HCT116 (cell line): Measurements from ENCODE around the gene KLHL15. TPM values are rescaled to one million over a fixed set of nuclear protein-coding genes. Genes with fewer than 3 reads are reported as not detected.

ENCODE experiments used
- ATAC-seq: fragments of 200-7000 bp; cut with Tn5 transposase; 2 replicates; pipeline ENCODE4 v1.9.1; 2020; ENCODE audit warnings: mild to moderate bottlenecking, moderate library complexity
- BruUV-seq: library from RNA; stranded (reverse); fragments of 400-500 nt; replicated peaks from 2 replicates; lab custom pipeline; 2021; lab: Mats Ljungman, UMichigan
- CTCF ChIA-PET: fragments of 300-600 bp; sonication (Branson Sonifier 250); formaldehyde crosslinking; loops from one replicate; lab custom pipeline; 2021; ENCODE audit warnings: antibody characterized with exemption; lab: Charles Lee
- POLR2A ChIA-PET: fragments of 300-600, 350-600 bp; sonication (Branson Sonifier 250); formaldehyde crosslinking; loops from one replicate; lab custom pipeline; 2021; ENCODE audit warnings: antibody characterized with exemption; lab: Charles Lee
- RAD21 ChIA-PET, 2 experiments: fragments of 300-600 bp; sonication (Branson Sonifier 250); formaldehyde crosslinking; loops; one replicate each; lab custom pipeline; 2023; ENCODE audit warnings: low total read pairs in 2 of 2; ENCODE audit not compliant: uncharacterized antibody in 2 of 2, unreplicated experiment in 2 of 2, low non-redundant PET in 1 of 2; lab: Charles Lee
- DNase-seq: peaks from one replicate; pipeline ENCODE4 v3.0.0-alpha.2; 2010; ENCODE audit warnings: low read depth, low spot score
- H2AFZ ChIP-seq: fragments of 200-600 bp; shearing (Covaris generic), sonication (generic); 2 replicates; pipeline ENCODE4 v1.6.1; 2017; ENCODE audit warnings: low read depth, mixed run types, mixed read lengths, antibody characterized with exemption, low read length; ENCODE audit not compliant: poor library complexity, severe bottlenecking
- H3K27ac ChIP-seq: 2 replicates; pipeline ENCODE4 v1.5.1; 2012; ENCODE audit warnings: low read depth, low read length
- H3K27me3 ChIP-seq: fragments of 200-600 bp; sonication (generic); 2 replicates; pipeline ENCODE4 v1.6.1; 2016; ENCODE audit warnings: mixed run types, low read length, mixed read lengths; ENCODE audit not compliant: insufficient read depth
- H3K36me3 ChIP-seq, 2 experiments: fragments of 200-500 bp in 1 of 2; fragments of 200-600 bp in 1 of 2; sonication (Bioruptor generic) in 1 of 2; sonication (generic) in 1 of 2; 2 replicates each; pipeline versions ENCODE4 v1.5.1 to v1.6.1; 2014 to 2016; ENCODE audit warnings: low read length in 2 of 2, inconsistent platforms in 1 of 2, mixed read lengths in 1 of 2, mixed run types in 1 of 2; ENCODE audit not compliant: insufficient read depth in 2 of 2, control insufficient read depth in 1 of 2
- H3K4me1 ChIP-seq, 2 experiments: fragments of 200-600 bp in 1 of 2; sonication (generic) in 1 of 2; 2 replicates each; pipeline versions ENCODE4 v1.5.1 to v1.6.1; 2012 to 2017; ENCODE audit warnings: low read length in 2 of 2, inconsistent platforms in 1 of 2, mild to moderate bottlenecking in 1 of 2, mixed read lengths in 1 of 2, mixed run types in 1 of 2, moderate library complexity in 1 of 2; ENCODE audit not compliant: insufficient read depth in 2 of 2, control insufficient read depth in 1 of 2
- H3K4me2 ChIP-seq: fragments of 200-600 bp; sonication (generic); 2 replicates; pipeline ENCODE4 v1.6.1; 2017; ENCODE audit warnings: mixed run types, low read length, mixed read lengths
- H3K4me3 ChIP-seq, 2 experiments: fragments of 200-600 bp in 1 of 2; sonication (generic) in 1 of 2; replicated peaks in 1 of 2; 2 replicates each; pipeline ENCODE4 v1.5.1; 2011 to 2016; ENCODE audit warnings: low read length in 2 of 2, control low read depth in 1 of 2, low read depth in 1 of 2, mild to moderate bottlenecking in 1 of 2, mixed read lengths in 1 of 2, mixed run types in 1 of 2
- H3K79me2 ChIP-seq: fragments of 200-600 bp; sonication (generic); 2 replicates; pipeline ENCODE4 v1.6.1; 2017; ENCODE audit warnings: mild to moderate bottlenecking, mixed run types, low read length, moderate library complexity, mixed read lengths; ENCODE audit not compliant: insufficient read depth
- H3K9ac ChIP-seq: fragments of 200-600 bp; sonication (generic); 2 replicates; pipeline ENCODE4 v1.6.1; 2016; ENCODE audit warnings: low read length, mixed read lengths
- H3K9me2 ChIP-seq: fragments of 200-600 bp; sonication (generic), shearing (Covaris generic); 2 replicates; pipeline ENCODE4 v1.6.1; 2017; ENCODE audit warnings: mixed run types, mild to moderate bottlenecking, moderate library complexity; ENCODE audit not compliant: insufficient read depth
- H3K9me3 ChIP-seq, 2 experiments: fragments of 200-500 bp in 1 of 2; fragments of 200-600 bp in 1 of 2; sonication (Bioruptor generic) in 1 of 2; sonication (generic) in 1 of 2; 2 replicates each; pipeline ENCODE4 v1.6.1; 2014 to 2017; ENCODE audit warnings: low read length in 2 of 2, mixed read lengths in 2 of 2, inconsistent platforms in 1 of 2, low read depth in 1 of 2, mild to moderate bottlenecking in 1 of 2, mixed run types in 1 of 2, moderate library complexity in 1 of 2; ENCODE audit not compliant: control insufficient read depth in 1 of 2, insufficient read depth in 1 of 2
- H4K20me1 ChIP-seq: fragments of 200-600 bp; sonication (generic), shearing (Covaris generic); 2 replicates; pipeline ENCODE4 v1.6.1; 2017; ENCODE audit warnings: mixed run types, mild to moderate bottlenecking, moderate library complexity; ENCODE audit not compliant: insufficient read depth
- CEBPB ChIP-seq: IDR thresholded peaks from 2 replicates; pipeline ENCODE4 v1.6.1; 2012; ENCODE audit warnings: low read depth
- CTCF ChIP-seq, 3 experiments: fragments of 200-600 bp in 1 of 3; sonication (generic) in 1 of 3; IDR thresholded peaks in 2 of 3; conservative IDR thresholded peaks in 1 of 3; 2 replicates each; pipeline ENCODE4 v1.5.1; 2012 to 2017; ENCODE audit warnings: low read depth in 2 of 3, low read length in 2 of 3, antibody characterized with exemption in 1 of 3, borderline replicate concordance in 1 of 3, control low read depth in 1 of 3, mild to moderate bottlenecking in 1 of 3, mixed read lengths in 1 of 3, mixed run types in 1 of 3, moderate library complexity in 1 of 3; ENCODE audit not compliant: insufficient read depth in 1 of 3
- ELF1 ChIP-seq: IDR thresholded peaks from 2 replicates; pipeline ENCODE4 v1.6.1; 2012; ENCODE audit warnings: low read depth, borderline replicate concordance
- EZH2 ChIP-seq: fragments of 200-600 bp; sonication (generic); IDR thresholded peaks from 2 replicates; pipeline ENCODE4 v1.6.1; 2017; ENCODE audit warnings: antibody characterized with exemption, mixed run types
- EZH2phosphoT487 ChIP-seq: fragments of 200-600 bp; IDR thresholded peaks from 2 replicates; pipeline ENCODE4 v1.6.1; 2018; ENCODE audit warnings: antibody characterized with exemption, borderline replicate concordance
- JUND ChIP-seq: IDR thresholded peaks from 2 replicates; pipeline ENCODE4 v1.6.1; 2012
- POLR2A ChIP-seq: IDR thresholded peaks from 2 replicates; pipeline ENCODE4 v1.7.0; 2011; ENCODE audit warnings: borderline replicate concordance; ENCODE audit not compliant: insufficient read depth, insufficient read length; ENCODE audit errors: extremely low read depth
- POLR2AphosphoS5 ChIP-seq: IDR thresholded peaks from 2 replicates; pipeline ENCODE4 v1.6.1; 2011; ENCODE audit warnings: mild to moderate bottlenecking, low read depth, low read length, moderate library complexity
- RAD21 ChIP-seq: IDR thresholded peaks from 2 replicates; pipeline ENCODE4 v1.6.1; 2012; ENCODE audit warnings: low read depth, mild to moderate bottlenecking
- SP1 ChIP-seq: IDR thresholded peaks from 2 replicates; pipeline ENCODE4 v1.6.1; 2012; ENCODE audit warnings: low read depth
- TCF7L2 ChIP-seq: IDR thresholded peaks from 2 replicates; pipeline ENCODE4 v1.7.0; 2011; ENCODE audit warnings: borderline replicate concordance, inconsistent platforms; ENCODE audit not compliant: insufficient read depth, insufficient read length; ENCODE audit errors: extremely low read depth
- intact Hi-C: fragments of 100-400 bp; cut with micrococcal nuclease; formaldehyde crosslinking; loops from 2 replicates; pipeline ENCODE4 v1.10.0; 2022
- total RNA-seq: library from RNA; stranded (reverse); gene quantifications from one replicate; pipeline ENCODE4 v1.2.1, GENCODE V29; 2021; ENCODE audit not compliant: unreplicated experiment
- TF ChIP-seq, protein P1 (sequence below): IDR thresholded peaks from 2 replicates; pipeline ENCODE4 v1.6.1; 2012
- TF ChIP-seq, protein P2 (sequence below): IDR thresholded peaks from 2 replicates; pipeline ENCODE4 v1.6.1; 2011; ENCODE audit warnings: mild to moderate bottlenecking, low read length, moderate library complexity; ENCODE audit not compliant: insufficient replicate concordance; ENCODE audit errors: extremely low read depth

The KLHL15 gene
- total RNA-seq, 1 experiment from 2014 or later, result 10.1 TPM

DNA sequence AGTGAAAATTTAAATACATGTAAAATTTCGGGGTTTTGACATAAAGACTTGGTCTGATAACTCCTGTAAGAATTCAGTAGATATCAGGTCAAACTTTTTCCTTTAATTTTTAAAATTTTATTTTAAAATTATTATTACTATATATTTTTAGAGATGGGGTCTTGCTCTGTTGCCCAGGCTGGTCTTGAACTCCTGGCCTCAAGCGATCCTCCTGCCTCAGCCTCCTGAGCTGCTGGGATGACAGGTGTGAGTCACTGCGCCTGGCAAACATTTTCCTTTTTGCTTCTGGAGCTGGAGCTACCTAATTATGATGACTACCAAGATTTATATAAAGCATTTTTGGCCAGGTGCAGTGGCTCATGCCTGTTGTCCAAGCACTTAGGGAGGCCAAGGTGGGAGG, 37.3 kb downstream of the KLHL15 start:
- DNase-seq (no peak), ATAC-seq (no peak)
- Histone ChIP-seq H3K4me2 (no peak overlapping the region), H3K36me3 (peaks cover 4 to 8% of the 10 kb centered on the region in 2 experiments; a peak in 2 of 4 replicates), H3K4me1 (no peaks in the 10 kb centered on the region), H3K27ac (no peak overlapping the region), H3K27me3 (no peaks in the 10 kb centered on the region), H4K20me1 (no peaks in the 10 kb centered on the region), H3K9ac (no peak overlapping the region), H2AFZ (no peak overlapping the region), H3K79me2 (peaks cover 26% of the 10 kb centered on the region), H3K9me3 (no peaks in the 10 kb centered on the region), H3K4me3 (no peak overlapping the region), H3K9me2 (no peaks in the 10 kb centered on the region)
- BruUV-seq, result no TSS peak
- RAD21 ChIA-PET, result no interaction called here
- TF ChIP-seq POLR2A (no peak), SP1 (no peak), EZH2 (no peak), JUND (no peak), TCF7L2 (no peak)
- intact Hi-C loops, result no loop called here
- CTCF ChIA-PET, result no interaction called here
- POLR2A ChIA-PET, result no interaction called here

GRCh38 chrX:23982891-23983290, 44.1 kb downstream of the KLHL15 start:
- H3K4me1 ChIP-seq, result no peaks in the 10 kb centered on the region
- TF ChIP-seq JUND, result no peak
- no peak for TF ChIP-seq CTCF (IDR thresholded peaks at IDR 0.05 in 2 of 3, conservative IDR thresholded peaks at IDR 0.05 in 1 of 3; ENCODE audit: borderline replicate concordance in 1 of 3, insufficient read depth in 1 of 3, low read depth in 2 of 3, low read length in 2 of 3)
- no peak for TF ChIP-seq TCF7L2
- no peak for TF ChIP-seq SP1
- TF ChIP-seq EZH2phosphoT487, result no peak
- TF ChIP-seq, protein P1, sequence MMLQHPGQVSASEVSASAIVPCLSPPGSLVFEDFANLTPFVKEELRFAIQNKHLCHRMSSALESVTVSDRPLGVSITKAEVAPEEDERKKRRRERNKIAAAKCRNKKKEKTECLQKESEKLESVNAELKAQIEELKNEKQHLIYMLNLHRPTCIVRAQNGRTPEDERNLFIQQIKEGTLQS, result no peak
- TF ChIP-seq POLR2AphosphoS5, result no peak
- TF ChIP-seq, protein P2, sequence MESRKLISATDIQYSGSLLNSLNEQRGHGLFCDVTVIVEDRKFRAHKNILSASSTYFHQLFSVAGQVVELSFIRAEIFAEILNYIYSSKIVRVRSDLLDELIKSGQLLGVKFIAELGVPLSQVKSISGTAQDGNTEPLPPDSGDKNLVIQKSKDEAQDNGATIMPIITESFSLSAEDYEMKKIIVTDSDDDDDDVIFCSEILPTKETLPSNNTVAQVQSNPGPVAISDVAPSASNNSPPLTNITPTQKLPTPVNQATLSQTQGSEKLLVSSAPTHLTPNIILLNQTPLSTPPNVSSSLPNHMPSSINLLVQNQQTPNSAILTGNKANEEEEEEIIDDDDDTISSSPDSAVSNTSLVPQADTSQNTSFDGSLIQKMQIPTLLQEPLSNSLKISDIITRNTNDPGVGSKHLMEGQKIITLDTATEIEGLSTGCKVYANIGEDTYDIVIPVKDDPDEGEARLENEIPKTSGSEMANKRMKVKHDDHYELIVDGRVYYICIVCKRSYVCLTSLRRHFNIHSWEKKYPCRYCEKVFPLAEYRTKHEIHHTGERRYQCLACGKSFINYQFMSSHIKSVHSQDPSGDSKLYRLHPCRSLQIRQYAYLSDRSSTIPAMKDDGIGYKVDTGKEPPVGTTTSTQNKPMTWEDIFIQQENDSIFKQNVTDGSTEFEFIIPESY, result no peak
- TF ChIP-seq ELF1, result no peak
- TF ChIP-seq RAD21, result no peak
- TF ChIP-seq CEBPB, result no peak
- no peak for TF ChIP-seq POLR2A
- ATAC-seq (no peak), DNase-seq (no peak)
- peaks cover 10% of the 10 kb centered on the region; the same call in 1 of the 2 replicates for H3K79me2 ChIP-seq
- no peak overlapping the region for H2AFZ ChIP-seq
- H3K27me3 ChIP-seq, result no peaks in the 10 kb centered on the region
- H3K4me3 ChIP-seq, result no peak overlapping the region
- POLR2A ChIA-PET, result no interaction called here
- no peaks in the 10 kb centered on the region for H4K20me1 ChIP-seq
- no peak overlapping the region for H3K9ac ChIP-seq
- CTCF ChIA-PET, result no interaction called here
- H3K4me2 ChIP-seq, result no peak overlapping the region
- intact Hi-C loops, result no loop called here
- H3K27ac ChIP-seq, result no peak overlapping the region
- H3K36me3 ChIP-seq, result 0 out of 4 replicates have a peak, but pooled peaks cover 0 to 3% of the 10 kb centered on the region in 2 experiments
- RAD21 ChIA-PET, result no interaction called here
- no peaks in the 10 kb centered on the region for H3K9me3 ChIP-seq
- H3K9me2 ChIP-seq, result no peaks in the 10 kb centered on the region
- no TSS peak for BruUV-seq
